Forelimb muscle (tissue), 1 donor: ENCODE measurements around the gene MRPL23. TPM values are rescaled to one million over a fixed set of nuclear protein-coding genes. Genes with fewer than 3 reads are reported as not detected.
"Not testable (repeated sequence)": the region's sequence is repeated elsewhere in the genome, so short reads cannot be mapped to it uniquely, and the experiment has no call there.

ENCODE experiments used
- DNase-seq: peaks from one replicate; pipeline ENCODE4 v3.0.0-alpha.2; 2013; ENCODE audit warnings: low read depth
- polyA plus RNA-seq: library from polyadenylated mRNA; unstranded; fragments of 120-200 nt; gene quantifications from one replicate; pipeline ENCODE4 v1.2.1, GENCODE V29; 2013; ENCODE audit not compliant: insufficient read length

The MRPL23 gene
- polyA plus RNA-seq, 1 donor: 78.4 TPM

DNA sequence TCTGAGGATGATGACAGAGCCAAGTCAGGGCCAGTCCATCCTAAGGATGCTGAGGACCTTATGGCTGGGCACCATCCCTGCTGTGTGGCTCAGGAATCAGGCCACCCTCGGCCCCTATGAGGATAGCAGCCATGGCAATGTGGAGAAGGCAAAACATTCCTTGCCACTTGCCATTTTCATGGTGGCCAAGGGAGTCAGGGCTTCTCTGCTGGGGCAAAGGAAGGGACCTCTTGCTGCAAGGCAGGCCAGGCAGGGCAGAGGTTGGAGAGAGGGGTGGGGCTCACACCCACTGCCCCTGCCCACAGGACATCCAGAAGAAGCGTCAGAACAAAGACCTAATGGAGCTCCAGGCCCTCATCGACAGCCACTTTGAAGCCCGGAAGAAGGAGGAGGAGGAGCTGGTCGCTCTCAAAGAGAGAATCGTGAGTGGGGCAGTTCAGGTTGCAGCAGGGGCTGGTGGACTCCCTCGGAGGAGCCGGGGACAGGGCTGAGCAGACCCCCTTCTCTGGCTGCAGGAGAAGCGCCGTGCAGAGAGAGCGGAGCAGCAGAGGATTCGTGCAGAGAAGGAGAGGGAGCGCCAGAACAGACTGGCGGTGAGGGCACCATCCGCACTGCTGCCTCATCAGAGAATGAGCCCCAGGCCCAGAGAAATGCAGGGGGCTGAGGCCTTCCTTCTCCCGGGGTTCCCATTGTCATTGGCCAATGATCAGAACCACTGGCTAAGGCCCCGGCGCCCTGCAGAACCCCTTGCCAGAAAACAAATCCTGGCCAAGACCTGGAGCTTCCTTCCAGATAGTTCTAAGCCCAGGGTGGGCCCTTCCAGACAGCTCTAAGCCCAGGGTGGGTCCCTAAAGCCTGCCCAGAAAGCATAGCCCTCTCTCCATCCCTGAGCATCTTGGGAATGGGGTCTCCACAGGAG is 13.5 kb upstream of the MRPL23 start:
- no peak for DNase-seq

DNA sequence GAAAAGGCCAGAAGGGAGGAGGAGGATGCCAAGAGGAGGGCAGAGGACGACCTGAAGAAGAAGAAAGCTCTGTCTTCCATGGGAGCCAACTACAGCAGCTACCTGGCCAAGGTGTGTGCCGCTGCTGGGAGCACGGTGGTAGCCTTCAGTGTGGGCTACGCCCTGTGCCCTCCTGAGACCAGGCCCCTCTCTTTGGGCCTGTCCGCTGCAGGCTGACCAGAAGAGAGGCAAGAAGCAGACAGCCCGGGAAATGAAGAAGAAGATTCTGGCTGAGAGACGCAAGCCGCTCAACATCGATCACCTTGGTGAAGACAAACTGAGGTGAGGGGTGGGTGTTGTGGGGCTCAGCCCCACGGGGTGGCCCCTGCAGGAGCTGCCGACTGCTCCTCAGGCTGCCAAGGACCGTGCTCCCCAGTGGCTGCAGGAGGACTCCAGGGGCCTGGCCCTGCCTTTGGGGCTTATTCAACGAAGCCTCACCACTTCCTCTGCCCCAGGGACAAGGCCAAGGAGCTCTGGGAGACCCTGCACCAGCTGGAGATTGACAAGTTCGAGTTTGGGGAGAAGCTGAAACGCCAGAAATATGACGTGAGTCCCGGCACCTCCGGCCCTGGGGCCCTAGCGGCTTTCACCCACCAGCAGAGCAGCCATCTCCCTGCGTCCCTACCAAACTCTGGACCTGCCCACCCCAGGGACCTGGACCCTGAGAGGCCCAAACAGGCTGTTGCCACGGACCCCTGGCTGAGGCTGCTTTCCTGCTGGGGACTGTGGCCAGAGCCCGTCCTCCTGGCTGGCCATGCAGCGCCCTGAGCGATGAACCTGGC is 12.6 kb upstream of the MRPL23 start:
- DNase-seq: no peak

DNA sequence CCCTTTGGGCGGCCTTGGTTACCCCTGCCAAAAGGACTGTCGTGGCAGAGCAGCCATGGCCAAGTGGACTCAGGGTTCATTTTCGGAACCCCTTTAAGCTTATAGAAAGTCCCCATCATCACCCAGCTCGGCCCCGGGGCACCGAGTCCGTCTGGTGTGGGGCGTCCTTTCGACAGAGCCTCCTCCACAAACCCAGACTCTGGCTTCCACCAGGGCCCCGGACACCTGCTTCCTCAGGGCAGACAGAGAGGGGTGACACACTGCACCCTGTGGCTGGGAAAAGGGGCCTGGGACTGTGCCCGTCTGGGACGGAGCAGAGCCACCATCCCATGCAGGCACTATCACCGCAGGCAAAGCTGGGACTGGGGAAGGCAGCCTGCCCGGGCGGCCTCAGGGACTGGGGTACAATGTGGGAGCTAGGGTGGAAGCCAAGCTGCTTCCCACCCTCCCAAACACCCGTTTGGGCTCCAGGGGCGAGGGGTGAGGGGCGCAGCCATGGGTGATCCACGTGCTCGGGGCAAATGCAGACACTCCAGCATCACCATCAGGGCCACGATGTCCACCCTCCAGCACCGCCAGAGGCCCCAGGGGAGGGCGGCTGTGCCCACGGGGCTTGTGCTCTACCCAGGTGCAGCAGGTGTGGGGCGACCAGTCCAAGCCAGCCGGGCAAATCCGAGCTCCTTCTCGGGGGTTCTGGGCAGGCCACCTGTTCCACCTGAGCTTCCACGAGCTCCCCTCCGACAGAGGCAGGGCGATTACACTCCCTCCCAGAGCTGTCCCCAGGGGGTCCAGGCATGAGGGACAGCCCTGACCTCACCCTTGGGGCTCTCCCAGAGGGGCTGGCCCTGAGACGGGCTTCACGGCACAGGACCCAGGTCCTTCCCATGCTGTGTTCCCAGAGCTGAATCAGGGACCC is 11.7 kb upstream of the MRPL23 start:
- no peak for DNase-seq

DNA sequence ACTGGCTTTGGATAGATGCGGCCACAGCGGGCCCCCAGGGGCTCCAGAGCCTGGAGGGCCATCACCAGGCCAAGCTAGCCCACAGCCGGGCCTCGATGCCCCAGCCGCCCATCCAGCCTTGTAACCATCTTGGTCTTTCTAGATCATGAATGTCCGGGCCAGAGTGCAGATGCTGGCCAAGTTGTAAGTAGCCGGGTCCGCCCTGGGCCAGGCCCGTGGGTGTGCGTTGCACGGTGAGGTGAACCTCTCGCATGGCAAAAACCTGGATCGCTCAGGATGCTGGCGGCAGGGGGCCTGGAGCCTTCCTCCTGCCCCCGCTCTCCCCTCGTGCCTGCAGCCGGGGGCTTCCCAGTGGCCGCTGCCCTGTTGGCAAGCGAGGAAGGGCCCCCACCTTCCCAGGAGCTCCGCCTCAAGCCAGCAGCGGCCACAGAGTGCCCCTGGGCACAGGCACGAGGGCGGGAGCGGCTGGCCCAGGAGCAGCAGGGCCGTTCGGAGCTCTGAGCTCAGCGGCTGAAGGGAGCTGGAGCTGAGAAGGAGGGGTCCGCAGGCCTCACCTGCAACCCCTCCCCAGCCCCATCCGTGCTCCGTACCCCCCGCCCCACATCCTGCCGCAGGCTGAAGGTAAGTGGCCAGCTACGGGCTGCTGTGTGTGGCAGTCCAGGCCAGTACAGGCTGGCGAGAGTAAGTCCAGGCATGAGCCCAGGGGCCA is 10.9 kb upstream of the MRPL23 start:
- no peak for DNase-seq

DNA sequence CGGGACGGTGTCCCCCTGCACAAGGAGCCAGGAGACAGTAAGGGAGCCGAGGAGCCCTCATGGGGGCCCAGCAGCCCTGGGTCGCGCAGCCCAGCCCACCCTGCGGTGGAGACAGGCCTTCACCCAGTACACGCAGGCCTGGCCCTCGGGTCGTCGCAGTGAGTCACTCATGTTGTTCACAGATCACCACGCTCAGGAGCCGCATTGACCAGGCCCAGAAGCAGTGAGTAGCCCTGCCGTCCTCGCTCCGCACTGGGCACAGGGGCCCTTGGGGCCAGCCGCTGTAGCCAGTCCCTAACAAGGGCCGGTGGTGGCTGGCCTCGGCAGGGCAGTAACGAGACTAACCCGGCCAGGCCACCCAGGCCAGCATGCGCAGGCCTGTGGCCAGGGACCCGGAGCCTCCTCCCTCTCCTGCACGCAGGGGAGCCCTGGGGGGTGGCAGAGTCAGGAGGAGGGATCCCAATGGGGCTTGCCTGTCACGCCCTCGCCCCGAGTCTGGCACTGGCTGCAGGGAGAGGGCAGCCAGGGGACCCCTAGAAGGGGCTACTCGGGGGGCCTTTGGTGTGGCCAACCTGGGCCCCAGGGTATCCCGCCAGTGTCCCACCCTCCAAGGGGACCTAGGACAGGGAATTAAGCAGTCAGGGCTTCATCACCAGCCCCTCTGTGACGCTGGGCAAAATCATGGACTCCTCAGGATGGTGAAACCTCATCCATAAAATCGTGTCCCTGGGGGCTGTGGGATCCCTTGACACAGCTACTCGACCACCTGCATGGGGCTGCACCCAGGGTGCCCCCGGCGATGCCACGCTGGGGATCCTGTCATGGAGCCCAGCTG is 10.1 kb upstream of the MRPL23 start:
- no peak for DNase-seq

DNA sequence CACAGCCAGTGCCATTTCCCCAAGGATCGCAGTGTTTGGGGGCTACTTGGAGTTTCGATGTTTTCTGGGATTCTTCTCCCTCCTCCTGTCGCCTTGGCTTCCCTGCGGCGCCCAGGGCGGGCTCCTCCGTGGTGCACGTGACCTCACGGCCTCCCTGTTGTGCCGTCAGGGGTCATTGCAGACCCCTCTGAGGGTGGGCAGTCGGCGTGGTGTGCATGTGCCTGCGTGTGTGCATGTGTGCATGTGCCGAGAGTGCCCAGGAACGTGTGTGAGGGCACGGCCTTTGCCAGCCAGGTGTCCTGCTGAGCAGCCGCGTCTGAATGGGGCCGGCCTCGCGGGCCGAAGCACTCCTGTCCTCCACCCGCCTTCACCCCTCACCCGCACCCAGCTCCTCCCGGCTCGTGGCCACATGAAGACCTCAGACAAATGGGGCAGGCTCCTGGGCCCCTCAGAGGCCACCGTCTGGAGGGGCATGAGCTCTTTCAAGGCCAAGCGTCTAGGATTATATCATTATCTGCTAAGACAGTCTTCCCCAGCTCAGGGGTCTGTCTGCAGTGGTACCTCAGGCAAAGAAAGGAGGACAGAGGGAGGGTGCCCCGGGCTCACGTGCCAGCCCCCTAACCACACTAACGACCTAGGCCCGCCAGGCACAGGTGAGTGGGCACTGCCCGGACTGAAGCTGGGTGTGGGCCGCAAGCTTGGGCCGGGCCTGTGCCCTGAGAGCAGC is 9.4 kb upstream of the MRPL23 start:
- DNase-seq: no peak

DNA sequence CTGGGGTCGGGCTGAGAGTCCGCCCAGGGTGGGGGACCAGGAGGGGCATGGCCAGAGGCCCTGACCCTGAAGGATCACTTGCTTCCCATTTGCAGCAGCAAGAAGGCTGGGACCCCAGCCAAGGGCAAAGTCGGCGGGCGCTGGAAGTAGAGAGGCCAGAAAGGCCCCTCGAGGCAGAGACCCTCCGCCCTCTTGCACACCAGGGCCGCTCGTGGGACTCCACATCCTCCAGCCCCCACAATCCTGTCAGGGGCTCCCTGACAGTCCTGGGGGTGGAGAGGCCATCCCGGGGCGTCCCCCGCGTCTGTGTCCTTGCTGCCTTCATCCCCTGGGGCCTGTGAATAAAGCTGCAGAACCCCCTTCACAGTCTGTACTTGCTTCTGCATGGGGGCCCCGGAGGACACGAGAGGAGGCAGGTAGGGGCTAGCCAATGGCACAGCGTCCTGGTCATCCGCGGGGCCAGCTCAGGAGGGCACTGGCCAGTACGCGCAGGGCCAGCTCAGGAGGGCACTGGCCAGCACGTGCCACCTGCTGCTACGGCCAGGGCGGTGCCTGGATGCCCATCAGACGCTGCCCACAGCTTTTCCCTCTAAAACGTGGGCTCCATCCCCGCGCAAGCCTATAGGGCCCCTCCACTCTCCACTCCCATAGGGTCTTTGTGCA is 8.7 kb upstream of the MRPL23 start:
- no peak for DNase-seq

DNA sequence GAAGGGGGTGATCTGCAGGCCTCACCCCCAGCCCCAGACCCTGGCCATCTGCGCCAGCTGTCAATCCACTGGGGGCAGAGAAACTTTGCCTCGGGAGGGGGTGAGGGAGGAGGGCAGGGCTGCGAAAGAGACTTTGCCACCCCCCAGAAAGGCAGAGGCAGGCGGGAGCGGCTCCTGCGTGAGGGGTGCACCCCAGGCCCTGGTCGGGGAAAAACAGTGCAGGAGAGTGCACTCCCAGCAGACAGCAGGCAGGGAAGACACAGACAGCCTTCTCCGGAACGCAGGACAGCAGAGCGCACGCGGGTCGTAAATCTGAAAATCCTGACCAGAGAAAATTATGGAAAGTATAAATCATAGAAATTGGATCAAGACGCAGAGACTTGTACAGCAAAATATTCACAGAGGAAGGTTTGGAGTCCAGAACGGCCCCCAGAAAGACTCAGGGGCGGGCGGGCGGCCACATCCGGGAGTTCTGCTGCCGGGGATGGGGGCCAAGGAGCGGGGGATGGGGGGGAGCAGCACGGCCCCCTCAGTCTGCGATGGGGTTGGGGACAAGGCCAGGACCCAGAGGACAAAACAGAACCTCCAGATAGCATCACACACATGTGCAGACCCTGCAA is 8.0 kb upstream of the MRPL23 start:
- DNase-seq: peak; percentile 76

DNA sequence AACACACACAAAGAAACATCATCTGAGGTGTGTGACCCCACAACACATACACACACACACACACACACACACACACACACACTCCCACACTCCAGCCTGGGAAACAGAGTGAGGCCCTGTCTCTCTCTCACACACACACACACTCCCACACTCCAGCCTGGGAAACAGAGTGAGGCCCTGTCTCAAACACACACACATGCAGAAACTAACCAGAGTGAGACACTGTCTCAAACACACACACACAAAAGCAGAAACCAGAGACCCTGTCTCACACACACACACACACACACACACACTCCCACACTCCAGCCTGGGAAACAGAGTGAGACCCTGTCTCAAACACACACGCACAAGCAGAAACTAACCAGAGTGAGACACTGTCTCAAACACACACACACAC is 7.3 kb upstream of the MRPL23 start:
- DNase-seq: not testable (repeated sequence)

DNA sequence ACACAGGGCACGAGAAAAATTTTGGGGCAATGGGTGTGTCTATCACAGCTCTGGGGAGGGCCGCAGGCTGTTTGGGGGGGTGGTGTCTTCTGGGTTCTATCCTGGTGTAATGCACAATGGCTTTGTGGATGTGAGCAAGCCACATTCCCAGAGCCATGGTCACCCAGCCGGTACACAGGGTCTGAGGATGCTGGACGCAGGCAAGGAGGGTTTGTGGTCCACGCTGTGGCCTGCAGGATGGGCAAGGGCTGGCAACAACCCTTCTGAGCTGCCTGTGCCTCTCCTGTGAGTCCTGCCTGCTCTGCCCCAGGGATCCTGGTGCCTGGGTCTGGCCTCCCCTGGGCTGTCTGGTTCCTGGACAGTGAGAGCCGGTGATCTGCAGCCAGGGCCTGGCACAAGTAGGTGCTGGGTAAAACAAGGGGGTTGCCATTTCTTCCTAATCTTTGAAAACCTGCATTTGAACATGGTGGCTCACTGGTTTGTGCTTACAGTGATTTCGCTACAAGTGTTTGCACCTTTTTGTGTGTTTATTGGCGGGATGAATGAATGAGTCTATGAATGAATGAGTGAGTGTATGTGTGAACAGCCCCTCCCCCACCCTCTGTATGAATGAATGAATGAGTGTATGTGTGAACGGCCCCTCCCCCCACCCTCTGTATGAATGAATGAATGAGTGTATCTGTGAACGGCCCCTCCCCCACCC is 4.4 kb upstream of the MRPL23 start:
- DNase-seq: no peak

DNA sequence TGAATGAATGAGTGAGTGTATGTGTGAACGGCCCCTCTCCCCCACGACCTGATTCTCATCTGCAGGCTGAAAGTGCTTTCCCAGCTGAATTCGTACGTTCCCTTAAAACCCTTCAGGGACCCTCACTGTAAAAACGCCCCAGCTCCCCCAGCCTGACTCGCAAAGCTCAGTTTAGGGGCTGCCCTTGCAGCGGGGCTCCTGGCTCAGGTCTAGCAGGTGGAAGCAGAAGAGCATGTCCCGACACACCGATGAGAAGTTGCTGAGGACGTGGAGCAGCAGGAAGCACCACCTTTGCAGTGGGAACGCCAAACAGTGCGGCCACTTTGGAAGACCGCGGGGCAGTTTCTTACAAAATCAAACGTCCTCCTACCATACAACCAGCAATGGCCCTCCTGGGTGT is 3.6 kb upstream of the MRPL23 start:
- DNase-seq: no peak

DNA sequence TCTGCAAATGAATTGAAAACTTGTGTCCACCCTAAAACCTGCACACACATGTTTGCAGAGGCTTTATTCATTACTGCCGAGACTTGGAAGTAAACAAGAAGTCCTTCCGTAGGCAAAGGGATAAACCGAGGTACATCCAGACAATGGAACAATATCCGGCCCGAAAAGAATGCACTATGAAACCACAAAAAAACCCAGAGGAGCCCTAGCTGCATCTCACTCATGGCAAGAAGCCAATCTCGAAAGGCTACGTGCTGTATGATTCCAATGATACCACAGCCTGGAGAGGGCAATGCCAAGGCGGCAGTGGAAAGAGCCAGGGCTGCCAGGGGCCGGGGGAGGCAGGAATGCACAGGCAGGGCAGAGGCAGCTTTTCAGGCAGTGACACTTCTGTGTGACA is 3.2 kb upstream of the MRPL23 start:
- DNase-seq: no peak

DNA sequence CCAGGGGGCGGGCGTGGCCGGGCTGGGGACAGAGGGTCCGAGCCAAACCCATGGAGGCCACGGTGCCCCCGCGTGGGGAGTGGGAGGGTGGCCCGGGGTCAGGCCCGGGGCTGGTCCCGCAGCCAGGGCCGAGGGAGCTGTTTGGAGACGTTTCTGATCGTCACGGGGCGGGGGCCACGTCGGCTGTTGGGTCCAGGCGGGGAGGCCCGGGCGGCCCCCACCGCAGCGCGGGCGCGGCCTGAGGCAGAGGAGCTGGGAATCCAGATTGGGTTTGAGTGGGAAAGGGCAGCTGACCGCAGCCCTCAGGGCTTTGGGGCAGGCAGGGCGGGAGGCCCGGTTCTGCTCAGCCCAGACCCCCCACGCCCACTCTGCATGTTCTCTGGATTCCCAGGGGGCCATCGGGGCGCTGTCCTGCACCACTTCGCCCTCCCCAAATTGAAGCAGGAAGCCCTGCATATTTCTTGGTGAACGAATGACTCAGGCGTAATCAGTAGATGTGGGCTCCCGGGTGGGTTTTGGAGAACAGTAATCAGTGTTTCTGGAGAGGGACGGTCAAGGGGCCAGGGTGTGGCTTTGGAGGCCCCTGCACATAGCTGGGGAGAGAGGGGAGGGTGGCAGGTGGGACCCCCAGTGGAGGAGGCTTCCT is 583 bp downstream of the MRPL23 start:
- DNase-seq: no peak

DNA sequence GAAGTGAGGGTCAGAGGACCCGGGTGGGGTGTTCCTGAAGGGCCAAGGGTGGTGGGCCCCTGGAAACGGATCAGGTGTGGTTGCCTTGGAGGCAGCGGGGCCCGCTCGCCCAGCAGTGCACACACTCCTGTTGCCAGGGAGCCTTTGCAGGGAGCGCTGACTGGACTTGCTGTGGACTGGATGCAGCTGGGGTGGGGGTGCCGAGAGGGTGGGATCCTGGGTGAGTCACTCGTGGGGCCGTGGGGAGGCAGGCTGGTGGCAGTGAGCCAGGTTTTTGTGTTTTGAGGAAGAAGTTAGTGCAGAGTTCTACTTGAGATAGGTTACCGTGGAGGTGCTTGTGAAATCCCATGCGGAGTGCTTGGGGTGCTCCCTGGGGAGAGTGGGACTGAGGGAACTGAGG is 1.3 kb downstream of the MRPL23 start:
- DNase-seq: no peak

DNA sequence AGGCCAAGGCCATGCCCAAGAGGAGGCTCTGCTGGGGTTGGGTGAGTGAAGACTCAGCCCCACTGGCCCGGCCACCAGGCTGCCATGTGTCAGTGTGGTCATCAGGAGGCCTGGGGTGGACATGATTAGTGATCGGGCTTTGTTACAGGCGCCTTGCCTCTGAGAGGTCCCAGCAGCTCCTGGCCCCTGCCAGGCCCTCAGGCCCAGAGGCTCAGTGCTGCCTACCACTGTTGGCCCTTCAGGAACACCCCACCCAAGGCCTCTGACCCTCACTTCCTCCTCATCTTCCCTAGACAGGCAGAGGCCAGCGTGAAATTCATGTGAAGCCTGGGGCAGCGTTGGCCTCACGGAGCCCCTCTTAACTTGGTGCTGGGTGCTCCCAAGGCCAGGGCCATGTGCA is 2.2 kb downstream of the MRPL23 start:
- no peak for DNase-seq

DNA sequence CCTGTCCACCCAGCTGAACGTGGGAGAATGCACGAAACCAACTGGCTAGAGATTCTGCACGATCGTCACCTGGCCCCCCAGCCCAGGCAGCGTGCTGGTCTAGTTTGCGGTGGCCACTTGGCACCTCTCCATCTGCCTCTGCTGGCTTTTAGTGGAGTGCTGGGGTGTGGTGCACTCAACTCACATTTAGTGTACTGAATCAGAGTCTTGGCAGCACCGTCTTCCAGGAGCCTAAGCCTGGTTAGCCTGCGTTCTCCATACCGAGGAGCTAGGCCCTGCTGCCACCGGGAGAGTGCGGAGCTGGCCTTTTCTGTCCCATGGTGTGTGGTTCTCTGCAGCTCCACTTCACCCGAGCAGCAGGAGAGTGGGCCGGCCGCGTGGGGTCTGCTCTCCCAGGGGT is 2.8 kb downstream of the MRPL23 start:
- DNase-seq: no peak

DNA sequence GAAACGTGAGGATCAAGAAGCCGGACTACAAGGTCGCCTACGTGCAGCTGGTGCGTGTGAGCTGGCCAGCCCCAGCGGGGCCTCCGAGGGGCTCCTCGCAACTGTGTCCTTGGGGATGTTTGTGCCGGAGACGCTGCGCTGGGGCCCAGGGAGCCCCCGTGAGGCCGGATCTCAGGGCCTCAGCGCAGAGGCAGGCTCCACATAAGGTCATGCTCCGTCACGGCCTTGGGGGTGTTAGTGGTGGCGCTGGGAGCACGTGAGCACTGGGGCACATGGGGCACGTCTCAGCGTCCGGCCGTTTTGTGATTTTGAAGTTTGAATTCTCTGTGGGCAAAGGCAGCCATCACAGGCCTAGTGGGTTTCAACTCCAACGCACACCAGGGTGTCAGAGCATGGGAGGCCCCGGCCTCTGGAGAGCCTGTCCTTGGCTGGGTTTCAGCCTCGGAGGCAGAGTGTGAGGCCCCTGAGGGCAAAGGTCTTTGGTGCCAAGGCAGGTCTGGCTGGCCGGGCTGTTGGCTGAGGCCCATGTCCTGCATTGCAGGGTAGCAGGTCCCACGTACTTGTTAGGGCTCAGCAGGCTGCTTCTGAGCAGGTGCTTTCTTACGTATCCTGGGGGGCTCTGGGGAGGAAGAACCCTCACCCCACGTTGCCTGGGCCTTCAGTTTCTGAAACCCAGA is 5.8 kb downstream of the MRPL23 start:
- no peak for DNase-seq
